IPS-NIHi11 (cell line): ENCODE data around the gene TMIGD2.
A peak's percentile ranks its signal among the peaks of the same experiment; 100 is the strongest.
"Not testable (repeated sequence)": the region's sequence is repeated elsewhere in the genome, so short reads cannot be mapped to it uniquely, and the experiment has no call there.

Experiments
- DNase-seq: peaks from one replicate; pipeline ENCODE4 v3.0.0; 2012; ENCODE audit warnings: mixed read lengths, low spot score

Gene TMIGD2

GRCh38 chr19:4267101-4267900 lies 34.9 kb downstream of the TMIGD2 start:
- peak; percentile 90 for DNase-seq

- DNase-seq: no peak
These were observed 35.8 kb downstream of the TMIGD2 start for GRCh38 chr19:4266253-4267000.

- DNase-seq: no peak
These were observed 37.4 kb downstream of the TMIGD2 start for GRCh38 chr19:4264812-4265211.

DNA sequence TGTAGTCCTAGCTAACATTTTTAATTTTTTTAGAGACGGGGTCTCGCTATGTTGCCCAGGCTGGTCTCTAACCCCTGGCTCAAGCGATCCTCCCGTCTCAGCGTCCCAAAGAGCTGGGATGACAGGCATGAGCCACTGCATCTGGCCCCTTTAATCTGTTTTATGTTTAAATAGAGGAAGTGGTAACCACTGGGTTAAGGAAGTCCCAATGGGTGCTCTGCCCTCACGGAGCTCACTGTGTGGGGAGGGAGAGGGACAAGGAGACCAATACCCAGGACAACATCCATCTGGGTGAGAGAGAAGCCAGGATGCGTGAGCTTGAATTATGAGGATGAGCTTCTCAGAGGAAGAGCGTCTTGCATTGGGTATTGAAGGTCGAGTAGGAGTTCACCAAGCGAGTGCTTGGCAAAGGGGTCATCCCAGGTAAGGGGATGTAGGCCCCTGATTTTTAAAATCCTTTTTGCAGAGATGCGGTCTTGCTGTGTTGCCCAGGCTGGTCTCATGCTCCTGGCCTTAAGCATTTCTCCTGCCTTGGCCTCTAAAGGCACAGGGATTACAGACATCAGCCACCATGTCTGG lies 41.5 kb downstream of the TMIGD2 start:
- no peak for DNase-seq

DNA sequence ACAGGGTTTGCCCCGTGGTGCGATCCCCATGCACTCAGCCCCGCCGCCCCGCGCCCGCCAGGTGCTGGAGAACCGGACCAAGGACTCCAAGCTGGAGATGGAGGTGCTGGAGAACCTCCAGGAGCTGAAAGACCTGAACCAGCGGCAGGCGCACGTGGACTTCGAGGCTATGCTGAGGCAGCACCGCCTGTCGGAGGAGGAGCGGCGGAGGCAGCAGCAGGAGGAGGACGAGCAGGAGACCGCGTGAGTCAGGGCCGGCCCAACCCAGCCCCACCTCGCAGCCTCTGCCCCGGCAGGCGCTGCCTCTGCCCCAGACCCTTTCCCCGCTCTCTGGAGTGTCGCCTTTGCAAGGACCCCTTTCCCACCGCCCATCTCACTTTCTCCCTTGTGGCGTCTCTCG lies 44.0 kb downstream of the TMIGD2 start:
- peak; percentile 14 for DNase-seq

DNA sequence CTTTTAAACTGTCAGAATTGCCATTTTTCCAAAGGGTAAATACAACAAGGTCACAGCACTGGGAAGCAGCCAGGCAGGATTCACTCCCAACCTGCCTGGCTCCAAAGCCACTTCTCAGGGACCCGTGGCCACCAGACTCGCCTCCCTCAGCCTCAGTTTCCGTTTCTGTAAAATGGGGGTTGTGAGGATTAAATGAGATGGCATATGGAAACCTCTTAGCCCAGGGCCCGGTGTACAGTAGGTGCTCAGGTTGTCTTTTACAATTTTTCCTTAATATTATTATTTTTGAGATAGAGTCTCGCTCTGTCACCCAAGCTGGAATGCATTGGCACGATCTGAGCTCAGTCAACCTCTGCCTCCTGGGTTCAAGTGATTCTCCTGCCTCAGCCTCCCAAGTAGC lies 45.2 kb downstream of the TMIGD2 start:
- DNase-seq: no peak

GRCh38 chr19:4256563-4256962 lies 45.6 kb downstream of the TMIGD2 start:
- DNase-seq: no peak

DNA sequence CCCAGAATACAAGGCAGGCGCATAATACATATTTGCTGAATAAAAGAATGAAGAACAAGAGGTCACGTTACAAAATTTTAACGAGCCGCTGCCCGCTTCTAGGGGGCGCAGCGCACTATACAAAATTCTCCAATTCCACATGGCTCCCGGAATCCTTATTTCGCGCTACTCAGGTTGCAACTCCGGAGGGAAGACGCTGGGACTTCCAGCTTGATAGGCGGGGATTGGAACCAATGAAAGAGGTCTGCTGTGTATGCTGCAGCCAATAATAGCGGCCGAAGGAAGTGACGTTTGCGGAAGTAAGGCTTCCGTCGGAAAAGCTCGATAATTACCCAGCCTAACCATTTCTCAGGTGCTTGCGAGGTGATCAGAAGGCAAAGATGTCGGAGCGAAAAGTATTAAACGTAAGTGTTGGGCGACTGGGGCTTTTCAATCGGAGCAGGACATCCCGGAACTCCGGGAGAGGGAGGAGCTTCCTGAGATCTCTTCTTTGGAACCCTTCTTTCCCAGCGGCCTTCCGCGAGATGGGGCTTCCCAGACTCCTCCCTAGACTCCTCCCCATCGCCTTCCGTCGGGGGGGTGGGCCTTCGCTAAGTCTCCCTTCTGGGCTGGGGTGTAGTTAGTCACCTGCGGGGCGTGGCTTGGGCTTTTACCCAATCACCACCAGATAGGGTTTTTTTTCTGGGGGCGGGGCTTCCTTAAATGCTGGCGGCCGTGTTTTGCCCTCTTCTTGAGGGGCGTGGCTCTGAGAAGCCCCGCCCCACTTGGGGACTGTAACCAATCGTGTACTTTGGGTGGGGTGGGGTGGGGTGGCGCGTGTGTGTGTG lies 55.2 kb downstream of the TMIGD2 start, which contains the start of gene YJU2:
TSS of gene YJU2 (plus strand) at position 314 of the 827 bp plus-strand sequence. CDS start at position 381, 67 bp downstream.
- peak; percentile 100 for DNase-seq

DNA sequence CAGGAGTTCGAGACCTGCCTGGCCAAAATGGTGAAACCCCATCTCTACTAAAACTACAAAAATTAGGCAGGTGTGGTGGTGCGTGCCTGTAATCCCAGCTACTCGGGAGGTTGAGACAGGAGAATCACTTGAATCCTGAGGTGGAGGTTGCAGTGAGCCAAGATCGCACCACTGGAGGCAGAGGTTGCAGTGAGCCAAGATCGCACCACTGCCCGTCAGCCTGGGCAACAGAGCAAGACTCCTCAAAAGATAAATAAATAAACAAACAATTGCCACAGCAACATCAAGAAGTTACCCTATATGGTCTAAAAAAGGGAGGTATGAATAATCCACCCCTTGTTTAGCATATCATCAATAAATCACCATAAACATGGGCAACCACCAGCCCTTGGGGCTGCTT lies 56.3 kb downstream of the TMIGD2 start:
- DNase-seq: not testable (repeated sequence)
